Measurements from ENCODE around the gene AMIGO2. TPM values are rescaled to one million over a fixed set of nuclear protein-coding genes. Genes with fewer than 3 reads are reported as not detected.

AMIGO2 gene
- total RNA-seq, 1 experiment from 2014 or later = 0.96 TPM

- H3K9me2 ChIP-seq (ENCODE audit: insufficient read depth) = no peaks in the 10 kb centered on the region
- H3K4me2 ChIP-seq (ENCODE audit: low read length) = no peak overlapping the region
- H3K27me3 ChIP-seq (ENCODE audit: insufficient read depth, low read length) = no peaks in the 10 kb centered on the region
- RAD21 ChIA-PET (ENCODE audit: low non-redundant PET in 1 of 2, low total read pairs in 2 of 2, uncharacterized antibody in 2 of 2, unreplicated experiment in 2 of 2) = no interaction called here
- H4K20me1 ChIP-seq (ENCODE audit: insufficient read depth) = no peaks in the 10 kb centered on the region
- H3K4me1 ChIP-seq (ENCODE audit: control insufficient read depth in 1 of 2, insufficient read depth in 2 of 2, low read length in 2 of 2) = no peaks in the 10 kb centered on the region
- intact Hi-C loops (cut with micrococcal nuclease) = no loop called here
- no peaks in the 10 kb centered on the region for H3K9me3 ChIP-seq (ENCODE audit: control insufficient read depth in 1 of 2, insufficient read depth in 1 of 2, low read depth in 1 of 2, low read length in 2 of 2)
- H3K79me2 ChIP-seq (ENCODE audit: insufficient read depth, low read length) = no peaks in the 10 kb centered on the region
- DNase-seq (ENCODE audit: low read depth, low spot score) (no peak), ATAC-seq (no peak)
- CTCF ChIA-PET = no interaction called here
- BruUV-seq (replicated peaks) = no TSS peak
- TF ChIP-seq YY1 (IDR thresholded peaks at IDR 0.05; ENCODE audit: extremely low read depth, insufficient replicate concordance, low read depth, low read length) = no peak
- no peak overlapping the region for H3K4me3 ChIP-seq (replicated peaks in 1 of 2; ENCODE audit: low read depth in 1 of 2, low read length in 2 of 2)
- no peak overlapping the region for H2AFZ ChIP-seq (ENCODE audit: low read depth, low read length, poor library complexity, severe bottlenecking)
- no peak overlapping the region for H3K9ac ChIP-seq (ENCODE audit: low read length)
- POLR2A ChIA-PET = no interaction called here
- no peaks in the 10 kb centered on the region for H3K36me3 ChIP-seq (ENCODE audit: control insufficient read depth in 1 of 2, insufficient read depth in 2 of 2, low read length in 2 of 2)
- no peak overlapping the region for H3K27ac ChIP-seq (ENCODE audit: low read depth, low read length)
Measured at GRCh38 chr12:47114481-47114892, 34.7 kb upstream of the AMIGO2 start.

- CTCF ChIA-PET = no interaction called here
- H3K27ac ChIP-seq (ENCODE audit: low read depth, low read length) = no peak overlapping the region
- no peaks in the 10 kb centered on the region for H3K79me2 ChIP-seq (ENCODE audit: insufficient read depth, low read length)
- H2AFZ ChIP-seq (ENCODE audit: low read depth, low read length, poor library complexity, severe bottlenecking) = no peak overlapping the region
- intact Hi-C loops (cut with micrococcal nuclease) = no loop called here
- ATAC-seq = no peak
- POLR2A ChIA-PET = no interaction called here
- no peaks in the 10 kb centered on the region for H3K27me3 ChIP-seq (ENCODE audit: insufficient read depth, low read length)
- H3K9ac ChIP-seq (ENCODE audit: low read length) = no peak overlapping the region
- no peaks in the 10 kb centered on the region for H3K36me3 ChIP-seq (ENCODE audit: control insufficient read depth in 1 of 2, insufficient read depth in 2 of 2, low read length in 2 of 2)
- H3K4me2 ChIP-seq (ENCODE audit: low read length) = no peak overlapping the region
- no peaks in the 10 kb centered on the region for H3K9me2 ChIP-seq (ENCODE audit: insufficient read depth)
- RAD21 ChIA-PET (ENCODE audit: low non-redundant PET in 1 of 2, low total read pairs in 2 of 2, uncharacterized antibody in 2 of 2, unreplicated experiment in 2 of 2) = no interaction called here
- no peak for DNase-seq (ENCODE audit: low read depth, low spot score)
- H4K20me1 ChIP-seq (ENCODE audit: insufficient read depth) = no peaks in the 10 kb centered on the region
- H3K4me3 ChIP-seq (replicated peaks in 1 of 2; ENCODE audit: low read depth in 1 of 2, low read length in 2 of 2) = no peak overlapping the region
- H3K4me1 ChIP-seq (ENCODE audit: control insufficient read depth in 1 of 2, insufficient read depth in 2 of 2, low read length in 2 of 2) = no peaks in the 10 kb centered on the region
- BruUV-seq (replicated peaks) = no TSS peak
- H3K9me3 ChIP-seq (ENCODE audit: control insufficient read depth in 1 of 2, insufficient read depth in 1 of 2, low read depth in 1 of 2, low read length in 2 of 2) = no peaks in the 10 kb centered on the region
- TF ChIP-seq CTCF (IDR thresholded peaks at IDR 0.05 in 2 of 3, conservative IDR thresholded peaks at IDR 0.05 in 1 of 3; ENCODE audit: borderline replicate concordance in 1 of 3, insufficient read depth in 1 of 3, low read depth in 2 of 3, low read length in 2 of 3) (no peak), ZNF274 (IDR thresholded peaks at IDR 0.05; ENCODE audit: low read depth, low read length) (no peak), TCF7L2 (IDR thresholded peaks at IDR 0.05; ENCODE audit: borderline replicate concordance, extremely low read depth, insufficient read depth, insufficient read length) (no peak), REST (IDR thresholded peaks at IDR 0.05; ENCODE audit: low read depth) (no peak), ATF3 (IDR thresholded peaks at IDR 0.05) (no peak), ELF1 (IDR thresholded peaks at IDR 0.05; ENCODE audit: borderline replicate concordance, low read depth) (no peak), SRF (IDR thresholded peaks at IDR 0.05; ENCODE audit: low read depth) (no peak), YY1 (IDR thresholded peaks at IDR 0.05; ENCODE audit: extremely low read depth, insufficient replicate concordance, low read depth, low read length) (no peak), EGR1 (IDR thresholded peaks at IDR 0.05; ENCODE audit: low read depth) (no peak), MAX (IDR thresholded peaks at IDR 0.05) (no peak), ZFX (IDR thresholded peaks at IDR 0.05) (no peak), EZH2phosphoT487 (IDR thresholded peaks at IDR 0.05; ENCODE audit: borderline replicate concordance) (no peak), JUND (IDR thresholded peaks at IDR 0.05) (no peak), POLR2A (IDR thresholded peaks at IDR 0.05; ENCODE audit: borderline replicate concordance, extremely low read depth, insufficient read depth, insufficient read length) (no peak), CEBPB (IDR thresholded peaks at IDR 0.05; ENCODE audit: low read depth) (no peak), CBX3 (IDR thresholded peaks at IDR 0.05; ENCODE audit: low read depth) (no peak), FOSL1 (IDR thresholded peaks at IDR 0.05; ENCODE audit: low read depth) (no peak), SP1 (IDR thresholded peaks at IDR 0.05; ENCODE audit: low read depth) (no peak)
Measured at GRCh38 chr12:47112679-47113078, 32.9 kb upstream of the AMIGO2 start.
